Neural cell (in vitro differentiated cells): ENCODE results near the gene MYCN. TPM values are rescaled to one million over a fixed set of nuclear protein-coding genes. Genes with fewer than 3 reads are reported as not detected.

Experiments
- H2AFZ ChIP-seq: fragments of 200-600, 300-800 bp; sonication (generic), shearing (Covaris generic); 2 replicates; pipeline ENCODE4 v1.6.0; 2014; ENCODE audit warnings: low read depth, mild to moderate bottlenecking, antibody characterized with exemption, low read length, moderate library complexity
- H3F3A ChIP-seq: fragments of 200-600 bp; shearing (Covaris generic); 2 replicates; pipeline ENCODE4 v1.6.1; 2016; ENCODE audit warnings: mild to moderate bottlenecking, moderate library complexity, mixed read lengths, antibody characterized with exemption, low read length; ENCODE audit not compliant: insufficient read depth, poor library complexity, severe bottlenecking
- H3K27ac ChIP-seq: fragments of 200-600, 300-800 bp; sonication (generic), shearing (Covaris generic); 2 replicates; pipeline ENCODE4 v1.5.1; 2014; ENCODE audit warnings: mild to moderate bottlenecking, low read length, moderate library complexity
- H3K27me3 ChIP-seq: fragments of 300-800, 200-600 bp; sonication (generic), shearing (Covaris generic); 2 replicates; pipeline ENCODE4 v1.6.0; 2014; ENCODE audit warnings: mild to moderate bottlenecking, low read depth, low read length, moderate library complexity; ENCODE audit not compliant: insufficient read depth
- H3K36me3 ChIP-seq: fragments of 300-800, 200-600 bp; sonication (generic), shearing (Covaris generic); 2 replicates; pipeline ENCODE4 v1.5.1; 2014; ENCODE audit warnings: mild to moderate bottlenecking, antibody characterized with exemption, low read length, moderate library complexity; ENCODE audit not compliant: insufficient read depth
- H3K4me2 ChIP-seq: fragments of 300-800, 200-600 bp; sonication (generic), shearing (Covaris generic); 2 replicates; pipeline ENCODE4 v1.6.0; 2014; ENCODE audit warnings: mild to moderate bottlenecking, low read length
- H3K4me3 ChIP-seq: fragments of 300-800, 200-600 bp; sonication (generic), shearing (Covaris generic); 2 replicates; pipeline ENCODE4 v1.5.1; 2014; ENCODE audit warnings: mild to moderate bottlenecking, low read length, moderate library complexity
- H3K79me2 ChIP-seq: fragments of 200-600 bp; shearing (Covaris generic); replicated peaks from 2 replicates; pipeline ENCODE4 v1.6.0; 2014; ENCODE audit warnings: mild to moderate bottlenecking, low read length, moderate library complexity; ENCODE audit not compliant: insufficient read depth
- H3K9ac ChIP-seq: fragments of 300-800, 200-600 bp; sonication (generic), shearing (Covaris generic); 2 replicates; pipeline ENCODE4 v1.6.1; 2016; ENCODE audit warnings: mild to moderate bottlenecking, low read length, mixed read lengths
- H3K9me2 ChIP-seq: fragments of 200-600 bp; shearing (Covaris generic); 2 replicates; pipeline ENCODE4 v1.6.1; 2016; ENCODE audit warnings: mild to moderate bottlenecking, low read length, mixed read lengths; ENCODE audit not compliant: insufficient read depth
- H3K9me3 ChIP-seq: fragments of 200-600, 300-800 bp; sonication (generic), shearing (Covaris generic); 2 replicates; pipeline ENCODE4 v1.6.1; 2016; ENCODE audit warnings: mild to moderate bottlenecking, mixed run types, low read length, moderate library complexity, mixed read lengths
- H4K20me1 ChIP-seq: fragments of 200-600 bp; shearing (Covaris generic); 2 replicates; pipeline ENCODE4 v1.6.1; 2016; ENCODE audit warnings: mild to moderate bottlenecking, mixed run types; ENCODE audit not compliant: insufficient read depth
- EP300 ChIP-seq: fragments of 450-650 bp; conservative IDR thresholded peaks from 2 replicates; pipeline ENCODE4 v1.6.1; 2014; ENCODE audit warnings: antibody characterized with exemption, mild to moderate bottlenecking, moderate library complexity; ENCODE audit not compliant: poor library complexity, severe bottlenecking
- EZH2 ChIP-seq: fragments of 200-600, 300-800 bp; shearing (Covaris generic), sonication (generic); IDR thresholded peaks from 2 replicates; pipeline ENCODE4 v1.6.1; 2014; ENCODE audit warnings: antibody characterized with exemption, low read length, borderline replicate concordance, mild to moderate bottlenecking; ENCODE audit not compliant: insufficient read depth, poor library complexity, severe bottlenecking
- MXI1 ChIP-seq: fragments of 450-650 bp; conservative IDR thresholded peaks from 2 replicates; pipeline ENCODE4 v1.6.1; 2014; ENCODE audit warnings: antibody characterized with exemption, mild to moderate bottlenecking; ENCODE audit not compliant: poor library complexity, severe bottlenecking
- POLR2AphosphoS5 ChIP-seq: IDR thresholded peaks from 2 replicates; pipeline ENCODE4 v1.6.1; 2012
- RAD21 ChIP-seq: fragments of 450-650 bp; conservative IDR thresholded peaks from 2 replicates; pipeline ENCODE4 v1.6.1; 2014; ENCODE audit warnings: antibody characterized with exemption, mild to moderate bottlenecking, moderate library complexity
- REST ChIP-seq: IDR thresholded peaks from 2 replicates; pipeline ENCODE4 v1.6.1; 2012; ENCODE audit warnings: borderline replicate concordance
- SMC3 ChIP-seq: fragments of 450-650 bp; conservative IDR thresholded peaks from 2 replicates; pipeline ENCODE4 v1.6.1; 2014; ENCODE audit warnings: antibody characterized with exemption, mild to moderate bottlenecking, moderate library complexity; ENCODE audit not compliant: poor library complexity
- TAF1 ChIP-seq: IDR thresholded peaks from 2 replicates; pipeline ENCODE4 v1.6.1; 2012; ENCODE audit warnings: low read depth
- polyA plus RNA-seq: library from polyadenylated mRNA; depleted of rRNA; stranded (reverse); fragments of >200 nt; gene quantifications from 2 replicates; pipeline ENCODE4 v1.2.3, GENCODE V29; 2014
- TF ChIP-seq, protein P1 (sequence below): fragments of 450-650 bp; IDR thresholded peaks from 2 replicates; pipeline ENCODE4 v1.5.1; 2014; ENCODE audit warnings: antibody characterized with exemption, mild to moderate bottlenecking, moderate library complexity; ENCODE audit not compliant: poor library complexity, severe bottlenecking

Gene MYCN
- polyA plus RNA-seq, 1 donor from 2014 or later: 25.1 TPM

DNA sequence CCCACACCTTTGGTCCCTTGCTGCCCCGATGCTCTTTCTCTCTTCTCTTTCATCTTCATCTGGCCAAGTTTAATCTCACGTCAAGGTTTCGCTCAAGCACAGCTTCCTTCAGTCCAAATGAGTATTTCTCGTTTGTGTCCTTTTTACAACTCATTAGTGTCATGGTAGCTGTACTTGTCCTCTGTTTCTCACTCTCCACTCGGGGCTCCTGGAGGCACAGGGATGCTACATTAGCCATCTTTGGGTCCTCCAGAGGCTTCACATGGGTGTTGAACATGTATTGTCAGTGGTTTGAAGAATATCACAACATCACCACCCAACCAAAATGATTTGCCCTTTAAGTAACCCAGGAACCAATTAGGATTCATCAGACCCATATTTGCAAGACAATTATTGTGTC, 30.4 kb downstream of the MYCN start:
- Histone ChIP-seq H3K36me3 (no peaks in the 10 kb centered on the region), H3K4me2 (no peak overlapping the region), H3K9ac (no peak overlapping the region), H4K20me1 (no peaks in the 10 kb centered on the region), H2AFZ (no peak overlapping the region), H3K4me3 (no peak overlapping the region), H3K79me2 (no peaks in the 10 kb centered on the region), H3K9me3 (no peaks in the 10 kb centered on the region), H3F3A (no peaks in the 10 kb centered on the region), H3K9me2 (no peaks in the 10 kb centered on the region), H3K27me3 (no peaks in the 10 kb centered on the region), H3K27ac (no peak overlapping the region)
- no peak for TF ChIP-seq RAD21
- TF ChIP-seq POLR2AphosphoS5: no peak
- TF ChIP-seq EP300: no peak
- no peak for TF ChIP-seq SMC3
- no peak for TF ChIP-seq REST
- TF ChIP-seq MXI1: no peak
- TF ChIP-seq TAF1: no peak
- TF ChIP-seq EZH2: no peak

DNA sequence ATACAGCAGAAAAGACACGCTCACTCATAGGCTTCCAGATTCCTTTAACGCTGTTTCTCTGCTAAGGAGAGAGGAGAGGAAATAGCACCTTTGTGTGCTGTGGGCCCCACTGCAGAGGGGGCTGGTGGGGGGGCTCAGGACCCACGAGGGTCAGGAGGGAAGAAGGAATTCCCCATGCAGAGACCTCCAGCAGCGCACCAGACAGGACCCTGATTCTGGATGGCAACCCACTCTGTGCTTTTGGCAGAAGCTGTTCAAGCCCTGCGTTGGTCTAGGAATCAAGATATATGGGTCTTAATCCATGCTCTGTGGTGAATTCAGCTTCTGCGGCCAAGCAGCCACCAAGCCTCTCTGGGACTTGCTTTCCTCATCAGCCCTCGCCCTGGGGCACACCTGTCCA, 31.0 kb downstream of the MYCN start:
- Histone ChIP-seq H3K9ac (no peak overlapping the region), H3K4me3 (no peak overlapping the region), H2AFZ (no peak overlapping the region), H3K79me2 (no peaks in the 10 kb centered on the region), H4K20me1 (no peaks in the 10 kb centered on the region), H3F3A (no peaks in the 10 kb centered on the region), H3K4me2 (no peak overlapping the region), H3K27me3 (no peaks in the 10 kb centered on the region), H3K9me3 (no peaks in the 10 kb centered on the region), H3K9me2 (no peaks in the 10 kb centered on the region), H3K27ac (no peak overlapping the region), H3K36me3 (no peaks in the 10 kb centered on the region)
- TF ChIP-seq TAF1 (no peak), REST (no peak), SMC3 (no peak), EZH2 (no peak), MXI1 (no peak), EP300 (no peak), RAD21 (no peak), POLR2AphosphoS5 (no peak)
- TF ChIP-seq, protein P1, sequence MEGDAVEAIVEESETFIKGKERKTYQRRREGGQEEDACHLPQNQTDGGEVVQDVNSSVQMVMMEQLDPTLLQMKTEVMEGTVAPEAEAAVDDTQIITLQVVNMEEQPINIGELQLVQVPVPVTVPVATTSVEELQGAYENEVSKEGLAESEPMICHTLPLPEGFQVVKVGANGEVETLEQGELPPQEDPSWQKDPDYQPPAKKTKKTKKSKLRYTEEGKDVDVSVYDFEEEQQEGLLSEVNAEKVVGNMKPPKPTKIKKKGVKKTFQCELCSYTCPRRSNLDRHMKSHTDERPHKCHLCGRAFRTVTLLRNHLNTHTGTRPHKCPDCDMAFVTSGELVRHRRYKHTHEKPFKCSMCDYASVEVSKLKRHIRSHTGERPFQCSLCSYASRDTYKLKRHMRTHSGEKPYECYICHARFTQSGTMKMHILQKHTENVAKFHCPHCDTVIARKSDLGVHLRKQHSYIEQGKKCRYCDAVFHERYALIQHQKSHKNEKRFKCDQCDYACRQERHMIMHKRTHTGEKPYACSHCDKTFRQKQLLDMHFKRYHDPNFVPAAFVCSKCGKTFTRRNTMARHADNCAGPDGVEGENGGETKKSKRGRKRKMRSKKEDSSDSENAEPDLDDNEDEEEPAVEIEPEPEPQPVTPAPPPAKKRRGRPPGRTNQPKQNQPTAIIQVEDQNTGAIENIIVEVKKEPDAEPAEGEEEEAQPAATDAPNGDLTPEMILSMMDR: no peak
